ENCODE data around the gene ADORA1. TPM values are rescaled to one million over a fixed set of nuclear protein-coding genes. Genes with fewer than 3 reads are reported as not detected.
A peak's percentile ranks its signal among the peaks of the same experiment; 100 is the strongest.

The ADORA1 gene
- total and polyA plus RNA-seq, 5 experiments from 2014 or later, result not detected

GRCh38 chr1:203178083-203178482 is 50.6 kb downstream of the ADORA1 start:
- ATAC-seq (no peak), DNase-seq (no peak)
- Mint-ChIP-seq H3K4me1 (peaks cover 0 to 11% (median 0%) of the 10 kb centered on the region in 4 donors), H3K4me3 (no peak overlapping the region), H3K27me3 (no peaks in the 10 kb centered on the region), H3K36me3 (no peaks in the 10 kb centered on the region), H3K27ac (no peak overlapping the region), H3K9me3 (no peaks in the 10 kb centered on the region)
- POLR2A ChIA-PET, result no interaction called here

- POLR2A ChIA-PET, result no interaction called here
- DNase-seq (no peak), ATAC-seq (no peak)
- no peaks in the 10 kb centered on the region for H3K9me3 Mint-ChIP-seq
- H3K4me1 Mint-ChIP-seq, result peaks cover 0 to 4% (median 0%) of the 10 kb centered on the region in 4 donors
- H3K4me3 Mint-ChIP-seq, result no peak overlapping the region
- peak overlapping the region in 2 of 10 donors; percentile 21 to 34 for H3K27ac Mint-ChIP-seq
- no peaks in the 10 kb centered on the region for H3K36me3 Mint-ChIP-seq
- no peaks in the 10 kb centered on the region for H3K27me3 Mint-ChIP-seq
Measured at GRCh38 chr1:203178821-203179666, 51.5 kb downstream of the ADORA1 start.

- no peaks in the 10 kb centered on the region for H3K36me3 Mint-ChIP-seq
Measured at GRCh38 chr1:203179667-203180005, 52.1 kb downstream of the ADORA1 start.

GRCh38 chr1:203180611-203181330 is 53.2 kb downstream of the ADORA1 start:
- no peaks in the 10 kb centered on the region for H3K36me3 Mint-ChIP-seq
- ATAC-seq, result no peak
- peaks cover 0 to under 1% (median 0%) of the 10 kb centered on the region in 4 donors for H3K4me1 Mint-ChIP-seq
- no peak overlapping the region for H3K27ac Mint-ChIP-seq
- POLR2A ChIA-PET, result no interaction called here
- peaks cover 0 to 3% (median 0%) of the 10 kb centered on the region in 5 donors for H3K27me3 Mint-ChIP-seq
- no peak for DNase-seq
- H3K9me3 Mint-ChIP-seq, result no peaks in the 10 kb centered on the region
- H3K4me3 Mint-ChIP-seq, result no peak overlapping the region

More at GRCh38 chr1:203179667-203180005, 52.1 kb downstream of the ADORA1 start:
- no peak for DNase-seq
- H3K9me3 Mint-ChIP-seq, result no peaks in the 10 kb centered on the region
- H3K4me1 Mint-ChIP-seq, result peaks cover 0 to 2% (median 0%) of the 10 kb centered on the region in 4 donors
- ATAC-seq, result no peak
- POLR2A ChIA-PET, result no interaction called here
- peaks cover 0 to 1% (median 0%) of the 10 kb centered on the region in 5 donors for H3K27me3 Mint-ChIP-seq
- no peak overlapping the region for H3K4me3 Mint-ChIP-seq
- no peak overlapping the region for H3K27ac Mint-ChIP-seq

- H3K27me3 Mint-ChIP-seq, result peaks cover 0 to 7% (median 0%) of the 10 kb centered on the region in 5 donors
- H3K27ac Mint-ChIP-seq, result no peak overlapping the region
- no peak for ATAC-seq
- peaks cover 3 to 6% (median 5%) of the 10 kb centered on the region in 4 donors for H3K4me1 Mint-ChIP-seq
- POLR2A ChIA-PET, result no interaction called here
- no peaks in the 10 kb centered on the region for H3K9me3 Mint-ChIP-seq
- DNase-seq, result no peak
- H3K4me3 Mint-ChIP-seq, result no peak overlapping the region
- no peaks in the 10 kb centered on the region for H3K36me3 Mint-ChIP-seq
Measured at GRCh38 chr1:203181586-203182386, 54.3 kb downstream of the ADORA1 start.

- H3K9me3 Mint-ChIP-seq, result no peaks in the 10 kb centered on the region
- no peak overlapping the region for H3K27ac Mint-ChIP-seq
- no peaks in the 10 kb centered on the region for H3K36me3 Mint-ChIP-seq
- peaks cover 3 to 6% (median 5%) of the 10 kb centered on the region in 4 donors for H3K4me1 Mint-ChIP-seq
- ATAC-seq (no peak), DNase-seq (no peak)
- H3K4me3 Mint-ChIP-seq, result no peak overlapping the region
- POLR2A ChIA-PET, result no interaction called here
- peaks cover 0 to 7% (median 0%) of the 10 kb centered on the region in 5 donors for H3K27me3 Mint-ChIP-seq
Measured at GRCh38 chr1:203182387-203182953, 54.9 kb downstream of the ADORA1 start.

GRCh38 chr1:203183828-203184227 is 56.3 kb downstream of the ADORA1 start:
- no peak for ATAC-seq
- H3K4me1 Mint-ChIP-seq, result peaks cover 3 to 6% (median 5%) of the 10 kb centered on the region in 4 donors
- no peaks in the 10 kb centered on the region for H3K9me3 Mint-ChIP-seq
- POLR2A ChIA-PET, result no interaction called here
- H3K36me3 Mint-ChIP-seq, result no peaks in the 10 kb centered on the region
- H3K27ac Mint-ChIP-seq, result peak overlapping the region in 1 of 10 donors; percentile 53
- H3K27me3 Mint-ChIP-seq, result peaks cover 0 to 7% (median 2%) of the 10 kb centered on the region in 5 donors
- peak in 1 of 10 donors; percentile 11 for DNase-seq
- no peak overlapping the region for H3K4me3 Mint-ChIP-seq

GRCh38 chr1:203184467-203184866 is 56.9 kb downstream of the ADORA1 start:
- no peaks in the 10 kb centered on the region for H3K9me3 Mint-ChIP-seq
- H3K4me3 Mint-ChIP-seq, result no peak overlapping the region
- peaks cover 3 to 6% (median 5%) of the 10 kb centered on the region in 4 donors for H3K4me1 Mint-ChIP-seq
- peaks cover 0 to 7% (median 2%) of the 10 kb centered on the region in 5 donors for H3K27me3 Mint-ChIP-seq
- DNase-seq (no peak), ATAC-seq (no peak)
- H3K27ac Mint-ChIP-seq, result no peak overlapping the region
- no peaks in the 10 kb centered on the region for H3K36me3 Mint-ChIP-seq
- POLR2A ChIA-PET, result no interaction called here

GRCh38 chr1:203185061-203185461 is 57.5 kb downstream of the ADORA1 start:
- peaks cover 0 to 7% (median 3%) of the 10 kb centered on the region in 5 donors for H3K27me3 Mint-ChIP-seq
- H3K4me1 Mint-ChIP-seq, result peaks cover 3 to 6% (median 5%) of the 10 kb centered on the region in 4 donors
- no peak for ATAC-seq
- H3K27ac Mint-ChIP-seq, result no peak overlapping the region
- POLR2A ChIA-PET, result no interaction called here
- no peaks in the 10 kb centered on the region for H3K36me3 Mint-ChIP-seq
- DNase-seq, result peak in 1 of 10 donors; percentile 30
- no peak overlapping the region for H3K4me3 Mint-ChIP-seq
- H3K9me3 Mint-ChIP-seq, result no peaks in the 10 kb centered on the region

GRCh38 chr1:203185585-203185984 is 58.1 kb downstream of the ADORA1 start:
- H3K9me3 Mint-ChIP-seq, result no peaks in the 10 kb centered on the region
- H3K27ac Mint-ChIP-seq, result no peak overlapping the region
- H3K36me3 Mint-ChIP-seq, result no peaks in the 10 kb centered on the region
- H3K4me1 Mint-ChIP-seq, result peaks cover 3 to 6% (median 5%) of the 10 kb centered on the region in 4 donors
- H3K4me3 Mint-ChIP-seq, result no peak overlapping the region
- POLR2A ChIA-PET, result no interaction called here
- ATAC-seq (no peak), DNase-seq (no peak)
- peaks cover 0 to 7% (median 3%) of the 10 kb centered on the region in 5 donors for H3K27me3 Mint-ChIP-seq

- DNase-seq (peak in 1 of 10 donors; percentile 18), ATAC-seq (no peak)
- Mint-ChIP-seq H3K36me3 (no peaks in the 10 kb centered on the region), H3K27me3 (peaks cover 0 to 7% (median 3%) of the 10 kb centered on the region in 5 donors), H3K9me3 (no peaks in the 10 kb centered on the region), H3K4me3 (no peak overlapping the region), H3K4me1 (peaks cover 3 to 6% (median 5%) of the 10 kb centered on the region in 4 donors), H3K27ac (peak overlapping the region in 1 of 10 donors; percentile 57)
- POLR2A ChIA-PET, result no interaction called here
Measured at GRCh38 chr1:203186091-203186445, 58.5 kb downstream of the ADORA1 start.

Data from naive thymus-derived CD8-positive, alpha-beta T cell (primary cell).